ENCODE measurements around the gene DHX58. TPM values are rescaled to one million over a fixed set of nuclear protein-coding genes. Genes with fewer than 3 reads are reported as not detected.
"Not testable (repeated sequence)": the region's sequence is repeated elsewhere in the genome, so short reads cannot be mapped to it uniquely, and the experiment has no call there.

Gene DHX58
- 10 to 100 TPM; 23.8 to 31.1 TPM for total RNA-seq

DNA sequence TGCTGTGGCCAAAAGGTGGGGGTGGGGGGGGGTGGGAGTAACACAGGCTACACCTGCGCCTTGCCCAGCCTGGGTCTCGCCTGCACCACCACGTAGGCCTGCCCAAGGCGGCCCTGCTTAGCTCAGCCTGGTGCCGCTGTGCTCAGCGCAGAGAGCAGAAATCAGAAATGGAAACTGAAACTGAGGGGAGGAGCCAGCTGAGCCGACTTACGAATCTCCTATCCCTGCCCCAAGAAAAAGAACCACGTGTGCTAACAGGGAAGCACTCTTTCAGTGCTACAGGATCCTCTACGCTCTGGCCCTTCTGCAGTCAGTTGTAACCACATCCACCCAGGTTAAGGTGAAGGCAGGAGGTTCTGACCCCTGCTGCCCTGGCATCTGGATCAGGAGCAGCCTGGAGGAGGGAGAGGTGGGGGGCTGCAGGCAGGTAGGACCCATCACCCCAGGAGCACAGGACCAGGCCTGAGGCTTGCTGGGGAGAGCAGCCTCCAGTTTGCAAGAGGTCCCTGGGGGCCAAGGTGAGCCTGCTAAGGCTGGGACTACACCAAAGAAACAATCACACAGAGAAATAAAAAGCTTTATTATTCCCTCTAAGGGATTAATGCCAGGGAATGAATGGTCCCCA, at the start of gene DHX58:
Gene DHX58, minus strand, starts transcription at position 163 of the 625 bp plus-strand sequence. CDS start 822 bp downstream, outside the sequence.
- DNase-seq: peak; percentile 89
- peak; percentile 86 for ATAC-seq
- peak within 1 kb of the TSS; percentile 77 for H3K4me3 Mint-ChIP-seq
- H3K27me3 Mint-ChIP-seq: no peaks in the 10 kb centered on the region
- H3K27ac Mint-ChIP-seq: peak within 1 kb of the TSS; percentile 97
- ChIA-PET CTCF (interaction anchor here (1.0 to 3.4 kb wide), 11 partner anchors 8 to 150 kb away, joined by 3 to 22 read pairs (median 8); partner anchors contain the start of genes CNP, DNAJC7, KAT2A and KCNH4), POLR2A (interaction anchor here (0.7 to 1.5 kb wide), 4 partner anchors 8 to 147 kb away, joined by 3 to 4 read pairs (median 4); partner anchors contain the start of genes KAT2A and NKIRAS2)
- peaks cover 27% of the 10 kb centered on the region for H3K36me3 Mint-ChIP-seq (ENCODE audit: low read depth)
- intact Hi-C loops (cut with DNase I, micrococcal nuclease): loop anchor here (1.0 to 5.0 kb wide), 4 partner anchors 9 to 194 kb away; partner anchors contain the start of genes RAB5C (in 2 of the 2), ACLY (in 1 of the 2), KAT2A (in 1 of the 2) and STAT5A (in 1 of the 2)
- H3K4me1 Mint-ChIP-seq: peaks cover 35% of the 10 kb centered on the region
- no peaks in the 10 kb centered on the region for H3K9me3 Mint-ChIP-seq (ENCODE audit: low read depth)

DNA sequence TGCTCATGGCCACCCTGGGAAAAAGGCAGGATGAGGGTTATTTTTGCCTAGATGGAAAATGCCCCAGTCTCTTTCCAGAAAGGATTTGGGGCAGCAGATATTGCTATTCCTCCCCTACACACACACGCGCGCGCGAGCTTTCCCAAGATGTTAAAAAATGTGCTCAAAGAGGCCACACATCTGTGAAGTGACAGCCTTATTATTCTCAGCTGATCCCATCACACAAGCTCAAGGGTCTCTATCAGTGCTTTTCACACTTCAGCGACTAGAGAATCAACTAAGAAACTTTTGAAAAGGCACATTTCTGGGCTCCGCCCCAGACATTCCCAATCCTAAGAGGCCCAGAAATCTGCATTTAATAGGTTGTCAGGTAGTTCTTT, 48.0 kb upstream of the DHX58 start:
- ATAC-seq (no peak), DNase-seq (no peak)
- Mint-ChIP-seq H3K4me3 (no peak overlapping the region), H3K36me3 (ENCODE audit: low read depth) (no peaks in the 10 kb centered on the region), H3K9me3 (ENCODE audit: low read depth) (no peaks in the 10 kb centered on the region), H3K4me1 (peaks cover 5% of the 10 kb centered on the region), H3K27me3 (no peaks in the 10 kb centered on the region), H3K27ac (no peak overlapping the region)
- POLR2A ChIA-PET: no interaction called here
- intact Hi-C loops (cut with DNase I, micrococcal nuclease): no loop called here
- CTCF ChIA-PET: interaction anchor here (0.6 kb wide), 1 partner anchor 24 kb away, joined by 3 read pairs; no protein-coding TSS in a partner anchor

DNA sequence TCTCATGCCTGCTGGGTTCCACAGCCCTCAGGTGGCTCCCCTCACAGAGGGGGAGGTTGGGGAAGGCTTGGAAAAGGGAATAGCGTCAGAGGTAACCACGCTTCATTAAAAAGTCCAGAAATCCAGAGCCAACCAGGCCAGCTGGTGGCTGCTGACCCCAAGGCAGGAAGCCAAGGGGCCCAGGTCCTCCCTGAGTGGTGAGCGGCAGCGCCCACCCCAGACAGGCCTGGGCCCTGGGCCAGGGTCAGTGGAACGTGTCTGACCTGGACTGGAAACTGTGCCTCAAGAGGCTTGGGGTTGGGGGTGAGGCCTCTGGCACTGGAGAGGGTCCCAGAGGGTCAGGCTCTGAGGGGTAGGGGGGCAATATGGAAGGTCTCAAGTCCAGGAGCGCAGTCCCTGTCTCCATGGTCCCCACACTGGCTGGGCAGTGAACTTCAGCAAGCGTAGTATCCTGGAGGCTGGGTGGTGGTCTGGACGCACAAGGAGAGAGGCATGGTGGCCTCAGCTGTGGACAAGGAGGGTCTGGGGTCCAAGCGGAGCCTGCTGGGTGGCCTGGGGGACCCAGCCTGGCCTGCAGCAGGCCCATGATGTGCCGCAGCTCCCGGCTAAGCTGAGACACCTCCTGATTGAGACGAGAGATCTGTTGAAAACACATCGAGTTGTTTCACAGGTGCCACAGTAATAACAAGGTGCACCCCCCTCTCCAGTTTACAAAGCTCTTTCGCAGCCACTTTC, 47.4 kb upstream of the DHX58 start:
- ChIA-PET POLR2A (no interaction called here), CTCF (interaction anchor here (0.6 kb wide), 1 partner anchor 23 kb away, joined by 3 read pairs; no protein-coding TSS in a partner anchor)
- Mint-ChIP-seq H3K4me1 (peaks cover 7% of the 10 kb centered on the region), H3K4me3 (no peak overlapping the region), H3K9me3 (ENCODE audit: low read depth) (no peaks in the 10 kb centered on the region), H3K36me3 (ENCODE audit: low read depth) (no peaks in the 10 kb centered on the region), H3K27me3 (no peaks in the 10 kb centered on the region), H3K27ac (no peak overlapping the region)
- no peak for DNase-seq
- no peak for ATAC-seq
- intact Hi-C loops (cut with DNase I, micrococcal nuclease): no loop called here

- peak overlapping the region; percentile 62 for H3K27ac Mint-ChIP-seq
- peaks cover 5% of the 10 kb centered on the region for H3K36me3 Mint-ChIP-seq (ENCODE audit: low read depth)
- POLR2A ChIA-PET: no interaction called here
These were observed 43.1 kb upstream of the DHX58 start for GRCh38 chr17:42155614-42156045.

GRCh38 chr17:42153919-42154742, 41.6 kb upstream of the DHX58 start:
- H3K4me3 Mint-ChIP-seq: peak overlapping the region; percentile 97
- intact Hi-C loops (cut with DNase I, micrococcal nuclease): loop anchor here (2.0 kb wide), 1 partner anchor 41 kb away; the partner anchor contains the start of gene DHX58 (in 2 of the 2)
- no peaks in the 10 kb centered on the region for H3K9me3 Mint-ChIP-seq (ENCODE audit: low read depth)
- DNase-seq (no peak), ATAC-seq (no peak)
- peaks cover 31% of the 10 kb centered on the region for H3K4me1 Mint-ChIP-seq
- peak overlapping the region; percentile 93 for H3K27ac Mint-ChIP-seq
- peaks cover 5% of the 10 kb centered on the region for H3K36me3 Mint-ChIP-seq (ENCODE audit: low read depth)
- no peaks in the 10 kb centered on the region for H3K27me3 Mint-ChIP-seq
- CTCF ChIA-PET: interaction anchor here (0.6 to 1.1 kb wide), 7 partner anchors 21 to 224 kb away, joined by 3 to 7 read pairs (median 3); partner anchors contain the start of genes GHDC, NKIRAS2 and ODAD4
- POLR2A ChIA-PET: interaction anchor here (0.6 to 0.9 kb wide), 3 partner anchors 9 to 134 kb away, joined by 3 to 4 read pairs (median 3); partner anchors contain the start of gene NKIRAS2

More at GRCh38 chr17:42155614-42156045, 43.1 kb upstream of the DHX58 start:
- CTCF ChIA-PET: interaction anchor here (0.7 to 0.9 kb wide), 2 partner anchors 140 to 251 kb away, joined by 3 read pairs; no protein-coding TSS in a partner anchor
- Mint-ChIP-seq H3K4me1 (peaks cover 31% of the 10 kb centered on the region), H3K27me3 (no peaks in the 10 kb centered on the region), H3K4me3 (peak overlapping the region; percentile 97), H3K9me3 (ENCODE audit: low read depth) (no peaks in the 10 kb centered on the region)
- intact Hi-C loops (cut with DNase I, micrococcal nuclease): loop anchor here (1.0 to 2.0 kb wide), 12 partner anchors 26 to 381 kb away; partner anchors contain the start of genes DHX58 (in 2 of the 2), CNP (in 1 of the 2), DNAJC7 (in 1 of the 2) and GHDC (in 1 of the 2)
- ATAC-seq (no peak), DNase-seq (no peak)

GRCh38 chr17:42146911-42147607, 34.5 kb upstream of the DHX58 start:
- H3K36me3 Mint-ChIP-seq (ENCODE audit: low read depth): peaks cover 22% of the 10 kb centered on the region
- intact Hi-C loops (cut with DNase I, micrococcal nuclease): no loop called here
- ChIA-PET CTCF (no interaction called here), POLR2A (no interaction called here)
- H3K4me1 Mint-ChIP-seq: peaks cover 26% of the 10 kb centered on the region
- DNase-seq (no peak), ATAC-seq (no peak)
- H3K27ac Mint-ChIP-seq: peak overlapping the region; percentile 58
- no peaks in the 10 kb centered on the region for H3K9me3 Mint-ChIP-seq (ENCODE audit: low read depth)
- H3K27me3 Mint-ChIP-seq: no peaks in the 10 kb centered on the region
- no peak overlapping the region for H3K4me3 Mint-ChIP-seq

DNA sequence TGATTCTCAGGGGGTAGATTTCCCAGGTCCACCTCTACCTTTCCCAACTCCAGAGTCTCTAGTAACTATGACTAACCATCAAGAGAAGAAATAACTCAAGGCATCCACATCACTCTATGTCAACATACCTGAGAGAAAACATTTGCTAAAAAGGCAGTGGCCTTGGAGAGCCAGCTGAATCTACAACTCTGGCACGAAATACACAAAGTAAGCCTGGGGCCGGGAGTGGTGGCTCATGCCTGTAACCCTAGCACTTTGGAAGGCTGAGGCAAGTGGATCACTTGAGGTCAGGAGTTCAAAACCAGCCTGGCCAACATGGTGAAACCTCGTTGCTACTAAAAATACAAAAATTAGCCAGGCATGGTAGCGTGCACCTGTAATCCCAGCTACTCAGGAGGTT, 30.6 kb upstream of the DHX58 start:
- Mint-ChIP-seq H3K4me1 (peaks cover 26% of the 10 kb centered on the region), H3K36me3 (ENCODE audit: low read depth) (peaks cover 29% of the 10 kb centered on the region)
- POLR2A ChIA-PET: interaction anchor here (0.8 kb wide), 1 partner anchor 19 kb away, joined by 3 read pairs; no protein-coding TSS in a partner anchor
- DNase-seq; H3K4me3 Mint-ChIP-seq; ATAC-seq; intact Hi-C loops (cut with DNase I, micrococcal nuclease); H3K9me3 Mint-ChIP-seq (ENCODE audit: low read depth); H3K27me3 Mint-ChIP-seq; H3K27ac Mint-ChIP-seq: not testable (repeated sequence)
- CTCF ChIA-PET: interaction anchor here (0.9 to 1.5 kb wide), 2 partner anchors 8 to 14 kb away, joined by 3 to 4 read pairs; no protein-coding TSS in a partner anchor

- Mint-ChIP-seq H3K27ac (no peak overlapping the region), H3K4me3 (no peak overlapping the region), H3K27me3 (no peaks in the 10 kb centered on the region), H3K4me1 (peaks cover 30% of the 10 kb centered on the region), H3K9me3 (ENCODE audit: low read depth) (no peaks in the 10 kb centered on the region), H3K36me3 (ENCODE audit: low read depth) (peaks cover 28% of the 10 kb centered on the region)
- intact Hi-C loops (cut with DNase I, micrococcal nuclease): no loop called here
- DNase-seq: no peak
- POLR2A ChIA-PET: interaction anchor here (0.8 kb wide), 1 partner anchor 18 kb away, joined by 3 read pairs; no protein-coding TSS in a partner anchor
- no peak for ATAC-seq
- CTCF ChIA-PET: interaction anchor here (1.5 kb wide), 1 partner anchor 9 kb away, joined by 4 read pairs; no protein-coding TSS in a partner anchor
These were observed 29.9 kb upstream of the DHX58 start for GRCh38 chr17:42142371-42142896.

GRCh38 chr17:42141382-42141781, 28.9 kb upstream of the DHX58 start:
- ChIA-PET POLR2A (no interaction called here), CTCF (interaction anchor here (0.7 to 1.5 kb wide), 2 partner anchors 10 to 81 kb away, joined by 3 to 4 read pairs; no protein-coding TSS in a partner anchor)
- Mint-ChIP-seq H3K36me3 (ENCODE audit: low read depth) (peaks cover 19% of the 10 kb centered on the region), H3K4me3 (no peak overlapping the region), H3K27me3 (no peaks in the 10 kb centered on the region), H3K4me1 (peaks cover 33% of the 10 kb centered on the region), H3K9me3 (ENCODE audit: low read depth) (no peaks in the 10 kb centered on the region), H3K27ac (no peak overlapping the region)
- DNase-seq: no peak
- intact Hi-C loops (cut with DNase I, micrococcal nuclease): no loop called here
- no peak for ATAC-seq

GRCh38 chr17:42140690-42141089, 28.2 kb upstream of the DHX58 start:
- POLR2A ChIA-PET; H3K9me3 Mint-ChIP-seq (ENCODE audit: low read depth); ATAC-seq; H3K4me3 Mint-ChIP-seq; intact Hi-C loops (cut with DNase I, micrococcal nuclease); H3K27me3 Mint-ChIP-seq; H3K27ac Mint-ChIP-seq; DNase-seq: not testable (repeated sequence)
- CTCF ChIA-PET: interaction anchor here (0.6 to 1.1 kb wide), 2 partner anchors 117 to 182 kb away, joined by 3 read pairs; no protein-coding TSS in a partner anchor
- Mint-ChIP-seq H3K36me3 (ENCODE audit: low read depth) (peaks cover 21% of the 10 kb centered on the region), H3K4me1 (peaks cover 39% of the 10 kb centered on the region)
